Tongue (tissue), 2 donors: Measurements from ENCODE around the gene MATN1. TPM values are rescaled to one million over a fixed set of nuclear protein-coding genes. Genes with fewer than 3 reads are reported as not detected.

ENCODE experiments used
- DNase-seq: peaks from one replicate; pipeline ENCODE4 v3.0.0-alpha.2; 2015
- total RNA-seq: library from RNA; depleted of rRNA; stranded (reverse); fragments of >200 nt; gene quantifications from one replicate; pipeline ENCODE4 v1.2.3, GENCODE V29; 2014

Gene MATN1
- total RNA-seq, 1 donor from 2014 or later = not detected

DNA sequence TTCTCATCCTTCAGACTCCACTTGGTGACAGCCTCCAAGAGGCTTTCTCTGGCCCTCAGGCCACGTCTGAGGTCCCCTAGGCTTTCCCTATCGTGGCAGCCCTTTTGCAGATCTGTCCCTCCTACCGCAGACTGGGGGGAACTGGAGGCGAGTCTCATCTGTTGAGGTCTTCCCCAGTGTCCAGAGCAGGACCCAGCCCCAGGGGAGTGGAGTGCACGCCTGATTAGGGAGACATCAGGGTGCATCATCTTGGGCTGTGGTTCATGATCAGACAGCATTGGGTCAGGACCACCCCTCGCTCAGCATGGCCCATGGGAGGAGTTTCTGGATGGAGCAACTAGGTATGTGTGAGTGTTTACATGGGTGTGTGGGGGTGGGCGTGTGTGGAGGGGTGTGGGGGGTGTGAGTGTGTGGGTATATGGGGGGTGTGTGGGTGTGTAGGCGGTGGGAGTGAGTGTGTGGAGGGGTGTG is 8.5 kb upstream of the MATN1 start:
- no peak for DNase-seq

DNA sequence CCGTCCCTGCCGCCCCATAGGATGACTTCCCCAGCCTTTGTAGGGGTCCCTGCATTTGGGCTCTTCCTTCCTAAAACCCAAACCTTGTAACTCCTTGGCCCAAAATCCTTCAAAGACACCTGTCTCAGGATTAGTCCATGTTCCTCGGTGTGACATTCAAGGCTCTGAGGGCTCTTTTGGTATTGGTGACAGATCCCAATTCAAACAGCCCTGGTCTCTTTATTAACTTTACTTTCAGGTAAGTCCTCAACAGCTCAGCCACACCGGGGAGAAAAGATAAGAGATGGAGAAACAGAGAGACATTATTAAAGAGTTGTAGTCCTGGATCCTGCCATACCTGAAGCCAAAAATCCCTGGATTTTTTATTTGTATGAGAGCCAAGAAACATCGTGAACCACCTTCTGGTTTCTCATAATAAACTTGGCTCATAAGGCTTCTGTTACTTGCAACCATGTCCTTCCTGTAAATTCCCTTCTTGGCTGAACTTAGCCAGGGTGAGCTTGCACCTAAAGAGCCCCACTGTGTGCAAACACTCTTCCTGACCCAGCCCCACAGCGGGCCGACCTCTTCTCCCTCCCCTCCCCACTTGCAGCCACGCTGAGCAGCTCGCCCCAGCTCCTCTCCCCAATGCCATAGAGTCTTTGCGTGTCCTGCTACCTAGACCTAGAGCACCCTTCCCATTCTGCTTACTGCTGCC is 7.9 kb upstream of the MATN1 start:
- no peak for DNase-seq

DNA sequence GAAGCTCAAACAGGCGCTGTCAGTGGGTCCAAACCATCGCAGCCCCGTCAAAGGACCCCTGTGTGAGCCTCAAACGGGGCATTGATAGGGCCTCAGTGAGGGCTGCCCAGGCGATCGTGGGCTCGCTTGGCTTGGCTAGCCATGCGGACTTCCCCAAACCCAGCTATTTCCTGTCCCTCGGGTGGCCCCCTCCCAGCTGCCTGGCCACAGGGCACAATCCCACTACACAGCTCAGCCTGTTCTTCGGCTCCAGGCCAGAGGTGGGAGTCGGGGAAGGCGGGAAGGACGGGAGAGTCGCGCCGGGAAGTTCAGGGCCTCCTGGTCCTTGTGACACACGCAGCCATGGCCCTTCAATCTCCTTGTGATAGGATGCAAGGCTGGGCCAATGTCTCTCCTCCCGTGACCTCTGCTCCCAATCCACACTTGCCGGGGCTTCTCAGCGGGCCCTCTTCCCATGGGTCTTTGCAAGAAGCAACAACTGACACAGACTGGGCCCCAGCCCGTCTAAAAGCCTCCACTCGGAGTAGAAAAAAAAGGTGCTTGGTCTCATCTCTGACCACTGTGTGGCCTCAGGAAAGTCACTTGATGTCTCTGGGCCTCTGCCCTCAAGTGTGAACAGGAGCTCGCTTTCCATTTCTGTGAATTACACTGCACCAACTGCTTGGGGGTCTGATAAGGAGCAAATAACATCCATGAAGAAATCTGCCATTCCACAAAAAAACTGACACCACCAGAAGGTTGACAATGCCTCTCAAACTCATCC is 7.1 kb upstream of the MATN1 start:
- peak; percentile 63 for DNase-seq

DNA sequence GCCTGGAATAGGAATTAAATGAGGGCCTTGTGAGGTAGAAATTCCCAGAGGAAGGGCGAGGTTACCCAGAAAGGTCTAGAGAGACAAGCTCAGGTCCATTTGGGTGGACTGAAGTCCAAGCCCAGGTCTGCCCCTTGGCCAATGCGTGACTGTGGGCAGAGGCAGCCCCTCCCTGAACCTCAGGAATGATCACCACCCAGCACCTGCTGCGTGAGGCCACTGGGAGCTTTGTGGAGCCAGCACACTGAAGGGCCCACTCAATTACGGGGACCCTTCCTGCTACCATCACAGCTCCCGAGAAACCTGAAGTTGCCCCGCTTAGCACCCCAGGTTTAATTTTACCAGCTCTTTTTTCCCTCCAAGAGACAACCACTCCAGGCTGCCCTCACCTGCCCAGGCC is 6.5 kb upstream of the MATN1 start:
- no peak for DNase-seq

DNA sequence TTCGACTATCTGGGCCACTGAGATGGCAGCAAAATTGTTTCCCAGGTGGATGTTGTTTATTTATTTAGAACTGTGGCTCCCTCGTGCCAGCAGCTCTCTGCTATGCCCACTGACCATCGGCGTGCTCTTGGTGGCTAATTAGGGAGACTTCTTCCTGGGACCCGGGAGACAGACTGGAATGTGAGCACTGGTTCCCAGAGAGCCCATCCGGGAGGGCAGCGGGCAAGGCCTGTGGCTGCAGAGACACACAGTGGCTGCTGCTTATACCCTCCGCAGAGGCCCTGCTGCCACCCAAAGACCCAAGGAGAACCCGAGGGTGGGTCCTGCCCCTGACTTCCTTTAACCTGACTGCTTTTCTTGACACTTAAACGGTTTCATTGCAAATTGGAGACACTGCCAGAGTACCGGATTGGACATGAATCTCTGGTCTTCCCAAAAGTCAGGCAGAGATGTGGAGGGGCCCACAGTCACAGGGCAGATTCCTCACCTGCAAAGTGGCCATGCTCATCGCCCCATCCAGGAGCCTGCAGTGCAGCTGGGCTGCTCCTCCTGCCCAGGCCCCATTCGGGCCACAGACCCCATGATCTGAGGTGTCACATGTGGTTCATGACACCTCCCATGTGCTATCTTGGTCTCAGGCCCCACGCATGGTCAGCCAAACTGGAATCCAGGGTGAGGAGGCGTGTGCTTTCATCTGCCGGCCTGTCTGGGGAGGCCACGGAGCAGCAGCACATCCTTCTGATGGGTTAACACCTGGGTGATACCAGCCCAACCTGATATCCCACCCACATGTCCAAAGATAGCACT is 5.7 kb upstream of the MATN1 start:
- no peak for DNase-seq

DNA sequence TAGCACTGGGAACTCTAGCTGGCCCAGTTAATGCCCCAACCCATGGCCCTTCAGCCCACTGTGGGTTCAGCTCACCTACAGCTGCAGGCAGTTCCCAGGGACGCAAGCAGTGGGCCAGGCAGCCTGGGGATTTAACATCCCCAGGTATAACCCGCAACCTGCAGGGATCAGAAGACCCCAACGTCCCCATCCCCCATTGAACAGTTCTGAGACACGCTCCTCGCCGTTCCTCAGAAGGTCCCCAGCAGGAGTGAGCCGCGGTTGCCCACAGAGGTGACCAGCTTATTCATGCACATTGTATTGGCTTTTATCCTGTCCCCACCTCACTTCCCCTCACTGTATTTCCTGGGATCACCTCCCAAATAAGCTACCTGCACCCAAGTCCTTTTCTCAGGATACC is 5.0 kb upstream of the MATN1 start:
- DNase-seq = no peak

DNA sequence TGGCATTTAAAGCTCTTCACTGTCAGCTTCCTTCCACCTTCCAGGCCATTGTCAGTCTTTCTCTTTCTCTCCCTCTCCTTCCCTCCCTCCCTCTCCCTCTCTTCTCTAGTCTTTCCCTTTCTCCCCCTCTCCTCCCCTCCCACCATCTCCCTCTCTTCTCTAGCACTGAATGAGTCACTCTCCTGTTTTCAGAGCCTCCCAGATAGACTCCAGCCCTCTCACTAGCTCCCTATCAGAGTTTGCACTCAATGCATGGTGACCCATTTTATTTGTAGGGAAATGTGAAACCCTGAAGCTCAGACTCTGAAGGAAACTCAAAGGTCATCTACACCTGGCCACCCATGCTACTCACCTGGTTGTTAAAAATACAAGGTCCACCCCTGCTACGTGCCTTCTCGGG is 4.4 kb upstream of the MATN1 start:
- DNase-seq = no peak

DNA sequence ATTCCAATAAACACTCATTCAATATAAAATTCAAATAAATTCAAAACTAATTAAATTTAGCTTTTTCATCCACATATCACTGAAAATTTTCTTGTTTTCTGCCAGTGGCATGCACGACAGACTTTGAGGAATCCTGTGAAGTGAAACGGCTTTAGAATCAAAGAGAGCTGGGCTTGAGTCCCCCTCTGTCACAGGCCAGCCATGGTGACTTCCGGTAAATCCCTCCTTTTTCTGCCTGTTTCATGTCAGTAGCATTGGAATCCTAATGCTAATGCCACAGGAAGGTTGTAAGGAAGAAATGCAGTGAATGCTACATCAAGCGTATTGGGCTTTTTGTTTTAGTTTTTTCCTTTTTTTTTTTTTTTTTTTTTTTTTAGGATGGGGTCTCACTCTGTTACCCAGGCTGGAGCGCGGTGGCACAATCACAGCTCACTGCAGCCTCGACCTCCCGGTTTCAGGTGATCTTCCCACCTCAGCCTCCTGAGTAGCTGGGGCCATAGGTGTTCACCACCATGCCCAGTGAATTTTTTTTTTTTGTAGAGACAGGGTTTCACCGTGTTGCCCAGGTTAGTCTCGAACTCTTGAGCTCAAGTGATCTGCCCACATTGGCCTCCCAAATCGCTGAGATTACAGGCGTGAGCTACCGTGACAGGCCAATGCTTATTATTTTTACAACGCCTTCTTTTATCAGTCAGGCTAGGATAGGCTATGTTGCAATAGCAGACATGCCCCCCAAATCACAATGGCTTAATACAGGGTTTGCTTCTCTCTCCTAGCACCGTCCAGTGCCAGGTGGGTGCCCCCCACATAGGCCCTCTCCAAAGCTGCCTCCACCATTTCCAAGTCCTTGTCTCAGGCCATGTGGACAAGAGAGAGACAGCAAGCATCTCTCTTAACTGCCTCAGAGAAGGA is 3.6 kb upstream of the MATN1 start:
- no peak for DNase-seq

DNA sequence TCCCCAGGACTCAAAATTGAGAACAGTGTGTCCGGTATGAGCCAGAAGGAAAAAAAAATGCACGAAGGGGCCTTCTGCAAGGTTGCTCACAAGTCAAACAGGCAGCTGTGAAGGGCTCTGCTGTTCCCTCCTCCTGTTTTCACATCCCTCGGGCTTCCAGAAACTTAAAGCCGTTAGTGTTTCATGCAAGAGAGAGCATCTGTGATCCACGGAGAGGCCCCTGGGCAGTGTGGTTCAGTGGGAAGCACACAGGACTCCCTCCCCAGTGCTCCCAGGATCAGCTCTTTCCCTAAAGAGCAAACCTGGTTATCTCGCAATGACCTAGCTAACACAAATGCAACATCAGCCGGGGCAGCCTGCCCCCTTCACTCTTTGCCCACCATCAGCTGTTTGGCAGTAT is 2.9 kb upstream of the MATN1 start:
- peak; percentile 84 for DNase-seq

DNA sequence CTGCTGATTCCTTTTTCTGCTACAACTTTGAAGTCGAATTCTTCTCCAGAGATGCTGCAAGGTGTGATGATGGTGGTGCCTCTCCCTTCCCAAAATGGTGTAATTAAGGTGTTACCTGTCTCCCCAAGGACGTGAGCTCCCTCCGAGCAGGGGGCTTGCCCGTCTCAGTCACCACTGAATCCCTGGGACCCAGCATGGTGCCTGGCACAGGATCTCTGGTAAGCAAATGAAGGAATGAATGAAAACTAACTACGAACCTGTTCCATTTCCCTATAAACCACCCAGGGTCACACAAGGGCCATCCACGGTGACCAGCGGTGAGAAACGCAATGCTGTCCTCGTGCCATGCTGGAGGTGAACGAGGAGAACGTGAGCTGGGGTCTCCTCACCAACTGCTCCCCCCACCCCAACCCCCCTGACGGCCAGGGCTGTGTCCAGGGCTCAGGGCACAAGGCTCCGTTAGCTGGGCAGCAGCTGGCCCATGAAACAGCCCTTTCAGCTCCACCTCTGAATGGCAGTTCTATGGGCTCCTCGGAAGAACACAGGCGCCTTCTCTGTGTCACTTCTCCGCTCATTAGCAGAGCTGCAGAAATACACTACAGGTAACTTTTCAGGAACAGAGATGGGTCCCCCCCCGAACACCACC is 2.2 kb upstream of the MATN1 start:
- no peak for DNase-seq

DNA sequence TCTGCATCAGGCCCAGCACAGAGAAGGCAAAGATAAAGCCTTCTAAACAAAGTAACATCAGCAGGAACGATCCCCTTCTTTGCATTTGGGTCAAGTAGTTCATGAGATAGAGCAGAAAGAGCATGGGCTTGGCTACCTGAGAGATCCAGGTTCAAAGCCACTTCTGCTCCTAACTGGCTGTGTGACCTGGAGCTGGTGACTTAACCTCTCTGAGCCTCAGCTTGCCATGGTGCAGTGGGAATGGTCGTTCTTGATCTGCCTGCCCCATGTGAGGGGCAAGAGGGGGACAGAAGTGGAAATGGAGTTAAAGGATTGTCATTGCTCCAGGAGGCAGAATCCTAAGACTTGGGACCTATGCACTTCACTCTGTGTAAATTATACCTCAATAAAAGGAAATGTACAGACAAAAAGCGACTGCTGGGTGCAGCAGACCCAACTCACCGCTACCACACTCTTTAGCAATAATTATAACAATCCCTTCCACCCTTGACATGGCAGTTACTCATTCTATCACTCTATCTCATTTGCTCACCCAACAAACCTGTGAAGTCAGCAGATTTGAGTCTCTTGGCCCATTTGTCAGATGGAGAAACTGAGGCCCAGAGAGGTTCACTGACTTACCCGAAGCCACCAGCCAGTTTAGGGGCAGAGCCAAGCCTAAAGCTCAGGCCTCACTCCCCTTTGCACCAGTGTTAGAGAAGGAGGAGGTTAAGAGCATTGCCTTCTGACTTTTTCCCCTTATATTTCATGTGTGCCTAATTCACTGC is 1.5 kb upstream of the MATN1 start:
- DNase-seq = no peak

DNA sequence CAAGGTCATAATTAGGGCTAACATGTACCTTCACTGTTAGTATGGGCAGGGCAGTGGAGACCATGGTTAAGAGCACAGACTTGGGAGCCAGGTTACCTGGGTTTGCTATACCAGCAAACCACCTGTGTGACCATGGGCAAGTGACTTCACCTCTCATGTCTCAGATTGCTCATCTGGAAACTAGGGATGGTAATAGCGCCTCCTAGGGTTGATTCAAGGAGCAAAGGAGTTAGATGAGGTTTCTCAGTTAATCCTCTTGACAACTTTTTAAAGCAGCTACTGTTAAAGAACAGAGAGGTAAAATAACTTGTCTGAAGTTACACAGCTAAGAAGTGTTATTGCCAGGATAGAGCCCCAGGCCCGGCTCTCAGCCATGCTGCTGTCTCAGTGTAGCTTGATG is 790 bp upstream of the MATN1 start:
- DNase-seq = no peak

DNA sequence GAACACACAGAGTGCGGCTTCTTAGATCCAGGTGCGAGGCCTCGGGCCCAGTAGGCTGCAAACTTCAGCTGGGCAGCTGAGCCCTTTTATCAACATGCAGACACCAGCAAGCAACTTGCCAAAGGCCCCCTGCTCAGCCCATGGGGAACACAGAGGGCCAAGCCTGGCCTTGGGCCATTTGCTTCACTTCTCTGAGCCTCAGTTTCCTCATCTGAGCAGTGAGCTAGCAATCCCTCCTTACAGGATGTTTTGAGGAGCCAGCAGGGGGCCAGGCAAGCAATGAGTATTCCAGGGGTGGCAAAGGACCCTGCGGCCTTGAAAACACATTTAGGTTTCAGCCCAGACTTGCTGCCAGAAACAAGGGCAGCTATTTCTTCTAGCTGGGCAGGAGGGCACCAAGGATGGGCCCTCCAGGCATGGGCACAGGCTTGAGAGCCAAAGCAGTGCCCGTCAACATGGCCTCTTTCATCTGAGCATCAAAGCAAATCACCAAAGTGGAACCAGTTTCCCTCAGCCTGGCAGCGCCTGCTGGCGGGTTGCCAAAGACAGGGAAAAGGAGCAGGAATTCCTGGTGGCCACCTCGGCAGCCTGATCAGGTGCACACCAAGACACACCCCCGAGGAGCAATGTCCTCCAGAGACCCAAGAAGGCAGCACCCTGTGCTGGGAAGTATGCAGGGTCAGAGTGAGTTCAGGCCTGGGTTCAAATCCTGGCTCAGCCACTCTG is 1.4 kb downstream of the MATN1 start:
- no peak for DNase-seq

DNA sequence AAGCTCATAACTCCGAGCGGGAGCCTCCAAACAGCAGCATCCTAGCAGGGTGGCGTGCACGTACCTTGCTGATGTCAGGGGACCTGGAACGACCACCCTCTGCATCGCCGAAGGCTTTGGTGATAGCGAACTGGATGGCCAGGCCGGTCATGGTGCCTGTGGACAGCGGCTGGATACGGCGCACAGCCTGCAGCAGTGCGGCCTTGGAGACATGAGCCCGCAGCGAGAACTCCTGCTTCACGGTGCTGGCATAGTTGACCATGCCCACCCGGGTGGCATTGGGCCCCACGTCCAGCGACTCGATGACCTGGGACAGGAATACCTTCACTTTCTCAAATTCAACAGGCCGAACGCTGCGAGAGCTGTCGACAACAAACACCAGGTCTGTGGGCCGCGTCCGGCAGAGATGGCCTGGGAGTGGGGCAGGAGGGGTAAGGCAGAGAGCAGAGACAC is 2.0 kb downstream of the MATN1 start:
- no peak for DNase-seq

DNA sequence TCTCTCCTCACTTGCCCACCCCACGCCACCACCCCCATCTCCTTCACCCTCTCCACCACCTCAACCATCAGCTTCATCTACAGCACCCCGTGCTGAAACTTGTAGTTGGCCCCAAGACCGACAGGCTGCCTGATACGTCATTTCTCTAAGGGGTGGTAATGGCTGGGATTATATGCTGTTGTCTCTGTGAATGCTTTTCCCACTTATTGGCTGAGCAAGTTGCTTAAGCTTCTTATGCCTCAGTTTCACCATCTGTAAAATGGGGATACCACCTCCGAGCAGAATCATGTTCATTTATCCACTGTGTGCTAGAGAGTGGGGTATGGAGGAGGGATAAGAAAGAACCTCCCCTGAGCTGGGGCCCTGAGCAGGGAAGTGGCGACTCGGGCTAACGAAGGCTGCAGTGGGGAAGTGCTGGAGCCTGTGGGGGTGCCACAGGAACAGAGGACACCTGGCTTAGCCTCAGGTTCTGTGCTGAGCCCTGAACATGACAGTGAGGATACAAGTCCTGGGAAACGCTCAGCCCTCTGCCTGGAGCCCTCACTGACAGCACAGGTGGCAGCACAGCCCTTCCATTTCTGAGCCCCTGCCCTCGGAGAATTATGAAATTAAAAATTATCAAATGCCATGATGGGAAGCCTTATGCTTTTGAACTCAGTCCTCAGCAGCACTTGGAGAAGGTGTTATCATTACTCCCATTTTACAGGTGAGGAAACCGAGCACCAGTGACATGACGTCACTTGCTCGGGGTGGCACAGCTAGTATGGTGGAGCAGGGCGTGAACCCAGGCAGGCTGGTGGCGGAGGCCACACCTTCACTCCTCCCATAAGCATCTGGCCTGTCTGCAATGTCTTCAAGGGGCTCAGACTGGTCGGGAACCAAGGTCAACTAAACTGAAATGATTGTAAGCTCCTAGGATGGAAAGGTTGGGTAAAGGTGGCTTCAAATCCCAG is 2.8 kb downstream of the MATN1 start:
- no peak for DNase-seq

DNA sequence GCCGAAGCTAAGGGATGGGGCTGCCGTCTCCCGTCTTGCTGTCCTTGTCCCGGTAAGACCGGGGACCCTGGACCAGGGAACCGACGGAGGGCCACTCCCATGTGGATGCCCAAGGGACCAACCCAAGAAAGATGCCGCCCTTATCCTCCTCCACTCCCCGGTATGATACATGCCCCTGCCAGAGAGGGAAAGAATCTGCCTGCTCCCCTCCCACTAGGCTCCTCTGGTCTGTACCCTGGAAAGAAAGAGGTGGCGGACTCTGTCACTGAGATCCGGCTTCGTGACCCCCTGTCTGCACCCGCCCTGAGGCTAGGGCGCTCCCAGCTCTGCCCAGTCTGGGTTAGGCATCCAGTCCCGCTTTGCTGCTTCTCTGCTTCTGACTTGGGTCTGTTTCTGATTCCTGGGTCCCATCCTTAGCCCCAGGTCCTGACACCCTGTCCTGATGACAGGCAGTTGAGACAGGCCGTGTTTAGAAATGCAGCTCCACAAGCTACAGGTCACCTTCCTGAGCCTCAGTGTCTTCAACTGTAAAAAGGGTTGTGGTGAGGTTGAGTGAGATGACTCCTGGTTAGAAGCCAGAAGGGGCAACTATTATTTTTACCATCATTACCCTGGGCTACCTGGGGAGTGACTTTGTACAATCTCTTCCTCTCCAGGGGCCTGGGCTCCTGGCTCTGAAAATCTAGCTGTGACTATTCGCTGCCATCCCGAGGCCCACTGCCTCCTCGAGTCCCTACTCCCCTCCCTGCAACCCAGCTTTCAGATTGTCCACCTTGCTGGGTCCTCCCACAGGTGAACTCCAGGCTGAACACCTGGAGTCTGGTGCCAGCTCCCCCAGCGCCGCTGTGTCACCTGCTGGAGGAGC is 3.7 kb downstream of the MATN1 start:
- DNase-seq = no peak

DNA sequence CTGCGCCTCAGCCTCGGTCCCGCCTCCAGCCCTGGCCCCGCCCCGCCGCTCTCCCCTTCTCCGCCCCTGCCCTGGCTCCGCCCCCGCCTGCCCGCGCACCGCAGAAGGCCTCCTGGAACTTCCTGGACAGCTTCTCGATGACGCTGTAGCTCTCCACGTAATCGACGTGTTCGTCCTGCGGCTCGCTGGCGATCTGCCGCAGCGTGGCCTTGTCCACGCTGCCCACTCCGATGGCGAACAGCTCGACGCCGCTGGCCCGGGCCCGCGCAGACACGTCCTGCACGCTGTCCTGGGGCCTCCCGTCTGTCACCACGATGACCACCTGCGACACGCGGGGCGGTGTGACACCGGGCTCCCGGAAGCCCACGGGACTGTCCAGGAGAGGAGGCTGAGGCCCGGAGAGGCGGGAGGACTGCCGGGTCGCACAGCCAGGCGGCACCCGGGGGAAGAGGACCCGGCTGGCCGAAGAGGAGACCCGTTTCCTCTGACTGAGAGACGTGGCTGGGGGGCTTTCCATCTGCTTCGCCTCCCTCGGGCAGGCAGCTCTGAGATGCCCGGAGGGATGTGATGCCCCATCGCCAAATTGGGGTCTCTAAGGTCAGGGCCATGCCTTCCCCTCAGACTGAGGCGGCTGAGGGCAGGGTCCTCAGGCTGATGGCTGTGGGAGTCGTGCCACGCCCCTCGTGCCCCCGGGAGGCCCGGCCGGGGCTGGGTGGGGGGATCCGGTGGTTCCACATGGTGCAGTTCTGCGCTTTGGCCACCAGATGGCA is 4.6 kb downstream of the MATN1 start:
- peak; percentile 95 for DNase-seq
